DND-41 (cell line): ENCODE data around the gene KIFAP3.

ENCODE experiments used
- ATAC-seq: fragments of 200-7000 bp; cut with Tn5 transposase; 3 replicates; pipeline ENCODE4 v1.9.1; 2021; ENCODE audit warnings: low read depth; ENCODE audit not compliant: insufficient read depth
- DNase-seq: peaks from one replicate; pipeline ENCODE4 v3.0.0-alpha.2; 2020
- H2AFZ ChIP-seq: 2 replicates; pipeline ENCODE4 v1.6.0; 2012; ENCODE audit warnings: low read depth, low read length
- H3K27ac ChIP-seq: 2 replicates; pipeline ENCODE4 v1.5.1; 2012; ENCODE audit warnings: low read length, inconsistent platforms
- H3K27me3 ChIP-seq: fragments of 200-600 bp; sonication (generic); 2 replicates; pipeline ENCODE4 v1.6.0; 2012; ENCODE audit warnings: low read length, mild to moderate bottlenecking, inconsistent platforms; ENCODE audit not compliant: insufficient read depth, poor library complexity
- H3K36me3 ChIP-seq: 2 replicates; pipeline ENCODE4 v1.5.1; 2012; ENCODE audit warnings: low read length, inconsistent platforms; ENCODE audit not compliant: insufficient read depth
- H3K4me1 ChIP-seq: 2 replicates; pipeline ENCODE4 v1.5.1; 2012; ENCODE audit warnings: mild to moderate bottlenecking, low read length; ENCODE audit not compliant: insufficient read depth
- H3K4me2 ChIP-seq: 2 replicates; pipeline ENCODE4 v1.6.0; 2012; ENCODE audit warnings: mild to moderate bottlenecking, moderate library complexity, low read length, inconsistent platforms; ENCODE audit not compliant: insufficient read depth
- H3K4me3 ChIP-seq, 2 experiments: fragments of 200-600 bp in 1 of 2; shearing (Covaris generic) in 1 of 2; 2 replicates each; pipeline ENCODE4 v1.5.1; 2012 to 2016; ENCODE audit warnings: inconsistent platforms in 2 of 2, low read length in 2 of 2, mild to moderate bottlenecking in 2 of 2, low read depth in 1 of 2, moderate library complexity in 1 of 2
- H3K79me2 ChIP-seq: 2 replicates; pipeline ENCODE4 v1.6.0; 2012; ENCODE audit warnings: low read length, inconsistent platforms; ENCODE audit not compliant: insufficient read depth
- H3K9ac ChIP-seq: 2 replicates; pipeline ENCODE4 v1.6.0; 2012; ENCODE audit warnings: low read depth, mild to moderate bottlenecking, inconsistent platforms, low read length, moderate library complexity
- H3K9me3 ChIP-seq: 2 replicates; pipeline ENCODE4 v1.5.1; 2012; ENCODE audit warnings: low read length, moderate library complexity, mild to moderate bottlenecking, inconsistent platforms; ENCODE audit not compliant: insufficient read depth, severe bottlenecking
- H4K20me1 ChIP-seq: 2 replicates; pipeline ENCODE4 v1.6.0; 2012; ENCODE audit warnings: low read length; ENCODE audit not compliant: insufficient read depth
- CTCF ChIP-seq: IDR thresholded peaks from 2 replicates; pipeline ENCODE4 v1.5.1; 2012; ENCODE audit warnings: borderline replicate concordance, low read length, moderate library complexity, mild to moderate bottlenecking; ENCODE audit not compliant: poor library complexity, severe bottlenecking; ENCODE audit errors: extremely low read depth
- EZH2 ChIP-seq: IDR thresholded peaks from 3 replicates; pipeline ENCODE4 v1.6.1; 2012; ENCODE audit warnings: borderline replicate concordance, low read depth, mild to moderate bottlenecking, moderate library complexity, low read length, inconsistent platforms; ENCODE audit not compliant: severe bottlenecking

Gene KIFAP3

GRCh38 chr1:169970114-169970513 lies 104.4 kb downstream of the KIFAP3 start:
- no peak overlapping the region for H2AFZ ChIP-seq
- no peak overlapping the region for H3K4me3 ChIP-seq
- no peaks in the 10 kb centered on the region for H3K4me1 ChIP-seq
- H4K20me1 ChIP-seq, result no peaks in the 10 kb centered on the region
- no peaks in the 10 kb centered on the region for H3K9me3 ChIP-seq
- no peak overlapping the region for H3K27ac ChIP-seq
- H3K9ac ChIP-seq, result no peak overlapping the region
- no peaks in the 10 kb centered on the region for H3K36me3 ChIP-seq
- H3K27me3 ChIP-seq, result no peaks in the 10 kb centered on the region
- DNase-seq (no peak), ATAC-seq (no peak)
- H3K79me2 ChIP-seq, result no peaks in the 10 kb centered on the region
- no peak for TF ChIP-seq CTCF
- no peak for TF ChIP-seq EZH2
- no peak overlapping the region for H3K4me2 ChIP-seq

- Histone ChIP-seq H4K20me1 (no peaks in the 10 kb centered on the region), H3K9ac (no peak overlapping the region), H3K27me3 (no peaks in the 10 kb centered on the region), H3K79me2 (no peaks in the 10 kb centered on the region), H3K9me3 (no peaks in the 10 kb centered on the region), H3K36me3 (no peaks in the 10 kb centered on the region), H3K4me3 (no peak overlapping the region), H3K4me2 (no peak overlapping the region), H2AFZ (no peak overlapping the region), H3K27ac (no peak overlapping the region), H3K4me1 (no peaks in the 10 kb centered on the region)
- no peak for ATAC-seq
- TF ChIP-seq EZH2 (no peak), CTCF (no peak)
- no peak for DNase-seq
Observed at GRCh38 chr1:169968174-169968573, 106.3 kb downstream of the KIFAP3 start.

GRCh38 chr1:169964206-169964605 lies 110.3 kb downstream of the KIFAP3 start:
- Histone ChIP-seq H4K20me1 (no peaks in the 10 kb centered on the region), H3K36me3 (no peaks in the 10 kb centered on the region), H3K4me1 (no peaks in the 10 kb centered on the region), H3K9ac (no peak overlapping the region), H3K9me3 (no peaks in the 10 kb centered on the region), H3K4me3 (no peak overlapping the region), H3K27ac (no peak overlapping the region), H2AFZ (no peak overlapping the region), H3K79me2 (no peaks in the 10 kb centered on the region), H3K4me2 (no peak overlapping the region), H3K27me3 (no peaks in the 10 kb centered on the region)
- no peak for ATAC-seq
- DNase-seq, result no peak
- TF ChIP-seq EZH2 (no peak), CTCF (no peak)

- DNase-seq (no peak), ATAC-seq (no peak)
- Histone ChIP-seq H3K9ac (no peak overlapping the region), H4K20me1 (no peaks in the 10 kb centered on the region), H3K4me3 (no peak overlapping the region), H3K27ac (no peak overlapping the region), H3K36me3 (no peaks in the 10 kb centered on the region), H3K4me2 (no peak overlapping the region), H2AFZ (no peak overlapping the region), H3K27me3 (no peaks in the 10 kb centered on the region), H3K4me1 (no peaks in the 10 kb centered on the region), H3K9me3 (no peaks in the 10 kb centered on the region), H3K79me2 (no peaks in the 10 kb centered on the region)
- TF ChIP-seq EZH2 (no peak), CTCF (no peak)
Observed at GRCh38 chr1:169959686-169960085, 114.8 kb downstream of the KIFAP3 start.
